K562 (cell line): Measurements from ENCODE around the gene CRIM1. TPM values are rescaled to one million over a fixed set of nuclear protein-coding genes. Genes with fewer than 3 reads are reported as not detected.

Experiments used
- GABPA ChIP-seq: fragments of 200-800 bp; sonication (Bioruptor generic); conservative IDR thresholded peaks from 2 replicates; pipeline ENCODE4 v1.6.1; 2016; ENCODE audit warnings: low read depth, missing genetic modification characterization, missing compliant biosample characterization
- HDAC1 ChIP-seq, 2 experiments: fragments of 450-650 bp; IDR thresholded peaks; 2 replicates each; pipeline ENCODE4 v1.6.1; 2016 to 2017; ENCODE audit warnings: inconsistent platforms in 1 of 2, mild to moderate bottlenecking in 1 of 2, moderate library complexity in 1 of 2
- HLTF ChIP-seq: fragments of 450-650 bp; IDR thresholded peaks from 2 replicates; pipeline ENCODE4 v1.6.1; 2016
- PHF20 ChIP-seq: fragments of 450-650 bp; IDR thresholded peaks from 2 replicates; pipeline ENCODE4 v1.6.1; 2018; ENCODE audit not compliant: partially characterized antibody
- POLR2AphosphoS5 ChIP-seq: IDR thresholded peaks from 2 replicates; pipeline ENCODE4 v1.6.1; 2011; ENCODE audit warnings: mild to moderate bottlenecking, low read depth, low read length, moderate library complexity; ENCODE audit not compliant: control insufficient read depth, insufficient read depth
- THAP12 ChIP-seq: fragments of 250-450 bp; sonication (Bioruptor Pico); IDR thresholded peaks from 2 replicates; pipeline ENCODE4 v1.9.0; 2021; ENCODE audit warnings: mild to moderate bottlenecking, inconsistent platforms
- ZBTB11 ChIP-seq, 3 experiments: fragments of 200-800 bp in 1 of 3; fragments of 250-450 bp in 1 of 3; fragments of 450-650 bp in 1 of 3; sonication (Bioruptor Pico) in 1 of 3; sonication (Bioruptor generic) in 1 of 3; formaldehyde crosslinking in 1 of 3; IDR thresholded peaks; 2 replicates each; pipeline versions ENCODE4 v1.6.1 to v1.8.0; 2016 to 2022; ENCODE audit warnings: mild to moderate bottlenecking in 2 of 3, missing genetic modification characterization in 2 of 3, missing compliant biosample characterization in 1 of 3, moderate library complexity in 1 of 3
- ZNF436 ChIP-seq: fragments of 250-450, 450-650 bp; sonication (Bioruptor Pico); formaldehyde crosslinking; IDR thresholded peaks from 2 replicates; pipeline ENCODE4 v1.7.0; 2020; ENCODE audit warnings: mild to moderate bottlenecking
- polyA plus RNA-seq, 8 experiments: library from polyadenylated mRNA; depleted of rRNA in 4 of 8; stranded (reverse) in 5 of 8; unstranded in 3 of 8; fragments of >200 nt; fragmentation: Nextera tagmentation in 2 of 8; fragmentation: Illumina TruSeq in 1 of 8; extraction: Ambion mirVana in 2 of 8; extraction: Trizol in 1 of 8; gene quantifications; 2 replicates each; pipeline versions ENCODE4 v1.2.1 to v1.2.3, GENCODE V29; 2011 to 2014; ENCODE audit warnings: inconsistent platforms in 1 of 8, missing spikeins in 1 of 8
- total RNA-seq, 7 experiments: library from RNA; depleted of rRNA in 6 of 7; stranded (reverse); fragments of >200 nt in 6 of 7; fragmentation: Illumina TruSeq in 2 of 7; extraction: Trizol in 2 of 7; gene quantifications; 2 replicates each; pipeline versions ENCODE4 v1.2.1 to v1.2.3, GENCODE V29; 2011 to 2021; ENCODE audit warnings: low replicate concordance in 1 of 7

CRIM1 gene
- total and polyA plus RNA-seq, 9 of the 15 experiments (the other 6 are each of a cell fraction or from before 2014, with no cell fraction given): 0.01 to 0.36 (median 0.06) TPM; not detected in 1

- TF ChIP-seq THAP12 (CRISPR knock-in tag) (peak; percentile 45; the same call in 1 of the 2 replicates), HDAC1 (IDR thresholded peaks at IDR 0.05) (peak in 1 of 2 experiments; percentile 82; a peak in 2 of 4 replicates), HLTF (no peak), ZBTB11 (CRISPR knock-in tag; IDR thresholded peaks at IDR 0.05) (peak in 1 of 3 experiments; percentile 71; a peak in 2 of 6 replicates), POLR2AphosphoS5 (peak; percentile 32; the same call in 1 of the 2 replicates), GABPA (tag) (peak; percentile 58), PHF20 (peak; percentile 28), ZNF436 (CRISPR knock-in tag) (no peak)
- TF ChIP-seq, all 486 proteins: peak for 51
These were observed 242.2 kb downstream of the CRIM1 start, which contains the start of gene FEZ2 (continued) for GRCh38 chr2:36597532-36598377.

Other genes starting within 250 kb of the CRIM1 start
- 19.7 and 20.0 TPM in 2 replicates for gene FEZ2, start 242.4 kb downstream of the CRIM1 start, total RNA-seq (2014; rRNA removed)
- 28.8 and 42.9 TPM in 2 replicates for gene FEZ2, start 242.4 kb downstream of the CRIM1 start, total RNA-seq (2014; rRNA removed; fragmentation: Illumina TruSeq; extraction: Trizol)
- gene FEZ2, start 242.4 kb downstream of the CRIM1 start, total RNA-seq (2015; rRNA removed; fragmentation: Illumina TruSeq; extraction: Trizol): 28.3 and 28.7 TPM in 2 replicates
- 19.2 and 20.1 TPM in 2 replicates for gene FEZ2, start 242.4 kb downstream of the CRIM1 start, total RNA-seq (2021)
- 29.7 and 35.5 TPM in 2 replicates for gene FEZ2, start 242.4 kb downstream of the CRIM1 start, polyA plus RNA-seq (2011; rRNA removed)
- 20.9 and 23.8 TPM in 2 replicates for gene FEZ2, start 242.4 kb downstream of the CRIM1 start, polyA plus RNA-seq (2014; fragmentation: Illumina TruSeq; extraction: Trizol)
- gene FEZ2, start 242.4 kb downstream of the CRIM1 start, polyA plus RNA-seq (2014; fragmentation: Nextera tagmentation; extraction: Ambion mirVana): 10 to 100 TPM in 1 of 2 experiments, 1 to 10 TPM in 1; 9.9 to 10.8 TPM
- gene FEZ2, start 242.4 kb downstream of the CRIM1 start, polyA plus RNA-seq (2014; rRNA removed): 16.6 and 17.3 TPM in 2 replicates